PC-9 (cell line): ENCODE measurements around the gene ARHGAP30. TPM values are rescaled to one million over a fixed set of nuclear protein-coding genes. Genes with fewer than 3 reads are reported as not detected.

Source experiments
- BruUV-seq: library from RNA; stranded (reverse); fragments of 400-500 nt; replicated peaks from 2 replicates; lab custom pipeline; 2021; lab: Mats Ljungman, UMichigan
- CTCF ChIA-PET: fragments of 300-600 bp; sonication (Branson Sonifier 250); formaldehyde crosslinking; loops from one replicate; lab custom pipeline; 2022; ENCODE audit warnings: antibody characterized with exemption; lab: Charles Lee
- POLR2A ChIA-PET: fragments of 300-600 bp; sonication (Branson Sonifier 250); formaldehyde crosslinking; loops from one replicate; lab custom pipeline; 2022; ENCODE audit warnings: antibody characterized with exemption; ENCODE audit not compliant: unreplicated experiment; lab: Charles Lee
- DNase-seq, 2 experiments: peaks; one replicate each; pipeline versions ENCODE4 v3.0.0 to v3.0.0-alpha.2; 2015 to 2022; ENCODE audit warnings: mixed read lengths in 1 of 2
- H2AFZ ChIP-seq: fragments of 200-600 bp; sonication (generic); 2 replicates; pipeline ENCODE4 v1.8.1; 2017; ENCODE audit warnings: antibody characterized with exemption
- H3F3A ChIP-seq: fragments of 200-600 bp; sonication (generic); 2 replicates; pipeline ENCODE4 v1.8.1; 2017; ENCODE audit warnings: antibody characterized with exemption, mild to moderate bottlenecking, low read depth; ENCODE audit not compliant: insufficient read depth
- H3K27ac ChIP-seq: fragments of 200-600 bp; sonication (generic); 2 replicates; pipeline ENCODE4 v1.6.1; 2016; ENCODE audit warnings: mixed run types
- H3K27me3 ChIP-seq: fragments of 200-600 bp; sonication (generic); 2 replicates; pipeline ENCODE4 v1.6.1; 2016; ENCODE audit warnings: low read depth, mixed run types; ENCODE audit not compliant: insufficient read depth
- H3K36me3 ChIP-seq: fragments of 200-600 bp; sonication (generic); 2 replicates; pipeline ENCODE4 v1.6.1; 2016; ENCODE audit warnings: low read depth, mixed run types
- H3K4me1 ChIP-seq: fragments of 200-600 bp; sonication (generic); replicated peaks from 2 replicates; pipeline ENCODE4 v1.6.1; 2016; ENCODE audit warnings: mixed run types; ENCODE audit not compliant: insufficient read depth
- H3K4me2 ChIP-seq: fragments of 200-600 bp; sonication (generic); 2 replicates; pipeline ENCODE4 v1.6.1; 2017; ENCODE audit warnings: mixed run types
- H3K4me3 ChIP-seq: fragments of 200-600 bp; sonication (generic); 2 replicates; pipeline ENCODE4 v1.6.1; 2016; ENCODE audit warnings: mixed run types
- H3K79me2 ChIP-seq: fragments of 200-600 bp; sonication (generic); 2 replicates; pipeline ENCODE4 v1.6.1; 2017; ENCODE audit warnings: low read depth, mixed run types
- H3K9me2 ChIP-seq: fragments of 200-600 bp; sonication (generic); 2 replicates; pipeline ENCODE4 v1.8.1; 2017; ENCODE audit warnings: mild to moderate bottlenecking; ENCODE audit not compliant: insufficient read depth
- H3K9me3 ChIP-seq: fragments of 200-600 bp; sonication (generic); 2 replicates; pipeline ENCODE4 v1.8.1; 2016; ENCODE audit warnings: low read depth; ENCODE audit not compliant: insufficient read depth
- H4K20me1 ChIP-seq: fragments of 200-600 bp; sonication (generic); 2 replicates; pipeline ENCODE4 v1.8.1; 2017; ENCODE audit not compliant: insufficient read depth
- CTCF ChIP-seq: fragments of 200-600 bp; sonication (generic); conservative IDR thresholded peaks from 2 replicates; pipeline ENCODE4 v1.6.1; 2017; ENCODE audit warnings: mixed run types, antibody characterized with exemption, mild to moderate bottlenecking, moderate library complexity
- EZH2 ChIP-seq: fragments of 200-600 bp; sonication (generic); IDR thresholded peaks from 2 replicates; pipeline ENCODE4 v1.8.0; 2017; ENCODE audit warnings: antibody characterized with exemption, low read depth
- intact Hi-C: fragments of 100-400 bp; cut with micrococcal nuclease; formaldehyde crosslinking; loops from one replicate; pipeline ENCODE4 v1.10.0; 2022; ENCODE audit not compliant: unreplicated experiment
- total RNA-seq: library from RNA; stranded (reverse); gene quantifications from 2 replicates; pipeline ENCODE4 v1.2.3, GENCODE V29; 2021

The ARHGAP30 gene
- total RNA-seq, 1 experiment from 2014 or later: 0.46 TPM

GRCh38 chr1:161080441-161081405 is 11.0 kb upstream of the ARHGAP30 start:
- H3K36me3 ChIP-seq: no peaks in the 10 kb centered on the region
- H2AFZ ChIP-seq: no peak overlapping the region
- no peak for TF ChIP-seq CTCF
- TF ChIP-seq EZH2: no peak
- DNase-seq: no peak
- H3K27me3 ChIP-seq: no peaks in the 10 kb centered on the region
- no TSS peak for BruUV-seq
- POLR2A ChIA-PET: interaction anchor here (0.5 kb wide), 1 partner anchor 29 kb away, joined by 17 read pairs; no protein-coding TSS in a partner anchor
- intact Hi-C loops: no loop called here
- H3K9me3 ChIP-seq: no peaks in the 10 kb centered on the region
- peaks cover 24% of the 10 kb centered on the region; the same call in 1 of the 2 replicates for H3F3A ChIP-seq
- peaks cover 43% of the 10 kb centered on the region for H3K79me2 ChIP-seq
- H3K4me3 ChIP-seq: no peak overlapping the region
- peaks cover 51% of the 10 kb centered on the region for H3K4me1 ChIP-seq
- peak overlapping the region; percentile 40 for H3K4me2 ChIP-seq
- H3K9me2 ChIP-seq: no peaks in the 10 kb centered on the region
- CTCF ChIA-PET: no interaction called here
- no peak overlapping the region for H3K27ac ChIP-seq
- no peaks in the 10 kb centered on the region for H4K20me1 ChIP-seq

- Histone ChIP-seq H3K4me1 (peaks cover 39% of the 10 kb centered on the region), H3K9me2 (no peaks in the 10 kb centered on the region), H4K20me1 (no peaks in the 10 kb centered on the region), H3K4me2 (no peak overlapping the region), H3K36me3 (no peaks in the 10 kb centered on the region), H2AFZ (no peak overlapping the region), H3K79me2 (peaks cover 37% of the 10 kb centered on the region), H3K27ac (no peak overlapping the region), H3F3A (peaks cover 24% of the 10 kb centered on the region; the same call in 1 of the 2 replicates), H3K9me3 (no peaks in the 10 kb centered on the region), H3K4me3 (no peak overlapping the region), H3K27me3 (no peaks in the 10 kb centered on the region)
- DNase-seq: no peak
- intact Hi-C loops: no loop called here
- ChIA-PET POLR2A (no interaction called here), CTCF (no interaction called here)
- BruUV-seq: no TSS peak
- TF ChIP-seq EZH2: no peak
Observed at GRCh38 chr1:161079436-161080110, 9.9 kb upstream of the ARHGAP30 start.

GRCh38 chr1:161077426-161077825 is 7.7 kb upstream of the ARHGAP30 start:
- ChIA-PET POLR2A (no interaction called here), CTCF (no interaction called here)
- DNase-seq: no peak
- no peak overlapping the region for H3K4me2 ChIP-seq
- H3K36me3 ChIP-seq: no peaks in the 10 kb centered on the region
- H3F3A ChIP-seq: peaks cover 7% of the 10 kb centered on the region; the same call in 1 of the 2 replicates
- no peaks in the 10 kb centered on the region for H3K27me3 ChIP-seq
- no peaks in the 10 kb centered on the region for H3K9me3 ChIP-seq
- H3K4me3 ChIP-seq: no peak overlapping the region
- no peak overlapping the region for H2AFZ ChIP-seq
- no TSS peak for BruUV-seq
- peaks cover 29% of the 10 kb centered on the region for H3K79me2 ChIP-seq
- TF ChIP-seq CTCF (no peak), EZH2 (no peak)
- H3K9me2 ChIP-seq: no peaks in the 10 kb centered on the region
- H4K20me1 ChIP-seq: no peaks in the 10 kb centered on the region
- H3K27ac ChIP-seq: no peak overlapping the region
- H3K4me1 ChIP-seq: peaks cover 20% of the 10 kb centered on the region
- intact Hi-C loops: no loop called here
